ENCODE results near the gene CHAF1A.

CHAF1A gene

DNA sequence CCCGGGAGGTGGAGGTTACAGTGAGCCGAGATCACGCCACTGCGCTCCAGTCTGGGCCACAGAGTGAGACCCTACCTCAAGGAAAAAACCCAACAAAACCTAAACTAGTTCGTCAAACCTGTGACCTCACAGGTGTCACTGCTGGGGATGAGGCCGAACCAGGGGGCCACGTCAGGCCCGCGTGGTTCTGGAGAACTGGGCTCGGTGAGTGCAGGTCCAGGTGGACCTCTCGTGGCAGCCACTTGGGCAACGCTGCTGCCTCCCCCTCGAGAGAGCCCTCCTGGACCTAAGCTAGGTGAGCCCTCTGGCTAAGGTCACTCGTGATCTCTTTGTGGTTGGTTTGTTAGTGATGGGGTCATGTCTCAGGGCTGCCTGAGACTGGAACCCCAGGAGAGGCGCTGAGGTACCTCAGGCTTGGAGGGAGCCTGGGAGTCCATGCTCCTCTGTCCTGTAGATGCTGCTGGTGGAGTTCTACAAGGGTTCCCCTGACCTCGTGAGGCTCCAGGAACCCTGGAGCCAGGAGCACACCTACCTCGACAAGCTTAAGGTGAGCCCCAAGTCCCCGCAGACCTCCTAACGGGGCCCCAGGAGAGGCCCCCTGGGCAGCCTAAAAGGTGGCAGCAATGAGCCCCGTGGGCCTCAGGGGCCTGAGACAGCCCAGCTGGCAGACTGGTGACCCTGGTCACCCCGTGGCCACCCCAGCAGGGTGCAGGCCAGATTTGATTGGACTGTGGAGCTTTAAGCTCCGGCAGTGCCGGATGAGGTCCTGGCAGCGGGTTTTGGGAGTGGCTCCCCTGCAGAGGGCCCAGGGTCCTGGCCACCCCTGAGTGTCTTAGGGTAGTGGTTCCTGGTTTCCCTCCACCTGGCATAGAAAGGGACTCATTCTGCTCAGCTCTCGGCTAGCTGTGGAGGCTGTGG lies 43.5 kb upstream of the CHAF1A start:
- DNase-seq (ENCODE audit: extremely low read depth, low read depth) = no peak
- no peak for TF ChIP-seq CTCF (IDR thresholded peaks at IDR 0.05; ENCODE audit: low read depth, low read length)

DNA sequence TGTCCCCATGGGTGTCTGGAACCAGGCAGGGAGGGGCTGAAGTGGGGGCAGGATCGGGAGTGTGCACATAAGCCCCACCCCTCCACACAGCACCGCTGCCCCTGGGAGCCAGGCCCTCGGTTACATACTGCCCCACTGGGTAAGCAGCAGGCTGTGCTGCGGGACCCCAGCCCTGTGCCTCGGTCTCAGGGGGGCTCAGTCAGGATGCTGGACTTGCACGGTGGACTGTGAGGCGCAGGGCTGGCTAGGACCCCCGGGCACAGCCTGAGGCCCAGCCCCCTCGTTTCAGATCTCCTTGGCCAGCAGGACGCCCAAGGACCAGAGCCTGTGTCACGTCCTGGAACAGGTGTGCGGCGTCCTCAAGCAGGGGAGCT lies 42.8 kb upstream of the CHAF1A start:
- no peak for DNase-seq (ENCODE audit: extremely low read depth, low read depth)
- TF ChIP-seq CTCF (IDR thresholded peaks at IDR 0.05; ENCODE audit: low read depth, low read length) = no peak

- DNase-seq (ENCODE audit: extremely low read depth, low read depth) = no peak
- TF ChIP-seq CTCF (IDR thresholded peaks at IDR 0.05; ENCODE audit: low read depth, low read length) = no peak
These were observed 42.3 kb upstream of the CHAF1A start for GRCh38 chr19:4360081-4360569.

- no peak for TF ChIP-seq CTCF (IDR thresholded peaks at IDR 0.05; ENCODE audit: low read depth, low read length)
- no peak for DNase-seq (ENCODE audit: extremely low read depth, low read depth)
These were observed 41.7 kb upstream of the CHAF1A start for GRCh38 chr19:4360641-4361151.

DNA sequence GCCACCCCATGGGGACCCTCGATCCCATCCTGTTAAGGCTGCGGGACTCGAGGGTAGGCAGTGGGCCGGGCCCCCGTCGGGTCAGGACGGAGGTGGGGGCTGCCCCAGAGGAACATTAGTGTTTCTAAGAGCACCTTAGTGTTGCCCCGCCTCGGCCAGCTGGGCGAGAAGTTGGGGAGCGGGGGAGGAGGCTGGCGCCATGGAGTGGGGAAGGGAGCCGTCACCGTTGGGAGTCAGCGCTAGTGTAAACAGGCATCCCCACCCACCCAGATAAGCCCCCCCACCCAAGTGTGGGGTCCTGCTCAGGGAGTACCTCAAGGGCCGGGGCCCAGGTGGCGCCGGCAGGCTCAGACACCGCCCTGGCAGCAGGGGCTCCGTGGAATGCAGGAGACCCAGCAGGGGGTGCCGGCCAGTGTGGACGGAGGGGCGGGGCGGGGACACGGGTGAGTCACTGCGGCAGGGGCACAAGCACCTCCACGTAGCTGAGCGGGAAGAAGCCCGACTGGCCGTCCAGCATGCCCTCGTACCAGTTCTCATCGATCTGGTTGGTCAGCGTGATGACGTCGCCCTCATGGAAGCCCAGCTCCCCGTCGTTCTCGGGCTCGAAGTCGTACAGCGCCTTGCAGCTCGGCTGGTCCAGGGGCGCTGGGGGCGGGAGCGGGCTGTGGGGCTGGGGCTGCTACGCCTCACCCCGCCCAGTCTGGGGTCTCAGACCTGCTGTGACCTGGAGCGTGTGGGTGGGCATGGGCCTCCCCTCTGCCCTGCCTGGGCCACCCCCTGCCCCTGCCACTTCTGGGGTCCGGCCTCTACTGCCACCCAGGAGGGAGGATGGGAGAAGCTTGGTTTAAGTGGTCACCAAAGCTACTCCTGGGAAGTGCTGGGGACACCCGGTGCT lies 41.0 kb upstream of the CHAF1A start:
- no peak for DNase-seq (ENCODE audit: extremely low read depth, low read depth)
- no peak for TF ChIP-seq CTCF (IDR thresholded peaks at IDR 0.05; ENCODE audit: low read depth, low read length)

GRCh38 chr19:4362101-4362828 lies 40.2 kb upstream of the CHAF1A start:
- no peak for DNase-seq (ENCODE audit: extremely low read depth, low read depth)
- no peak for TF ChIP-seq CTCF (IDR thresholded peaks at IDR 0.05; ENCODE audit: low read depth, low read length)
